ENCODE data around the gene TCEAL6.
"Not testable (repeated sequence)": the region's sequence is repeated elsewhere in the genome, so short reads cannot be mapped to it uniquely, and the experiment has no call there.

The TCEAL6 gene

DNA sequence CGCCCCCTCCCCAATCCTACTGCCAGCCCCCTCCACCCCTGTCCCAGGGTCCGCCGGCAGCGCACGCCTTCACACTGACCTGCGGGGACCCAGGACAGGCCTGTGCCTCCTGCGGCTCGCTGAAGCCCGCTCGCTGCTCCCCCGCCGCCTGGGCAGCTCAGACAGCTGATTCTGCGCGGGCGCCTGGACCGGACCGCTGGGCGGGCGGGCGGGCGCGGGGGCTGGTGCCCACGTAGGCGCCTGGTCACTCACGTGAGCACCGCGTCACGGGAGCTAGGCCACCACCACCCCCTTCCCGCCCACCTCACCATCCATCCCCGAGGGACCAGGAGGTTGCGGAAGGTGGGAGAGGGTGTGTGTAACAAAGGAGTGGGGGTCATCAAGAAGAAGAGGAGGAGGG lies at the start of gene TCEAL6:
Gene TCEAL6 (minus strand): TSS at position 208 of the 400 bp plus-strand sequence.
- DNase-seq = not testable (repeated sequence)

DNA sequence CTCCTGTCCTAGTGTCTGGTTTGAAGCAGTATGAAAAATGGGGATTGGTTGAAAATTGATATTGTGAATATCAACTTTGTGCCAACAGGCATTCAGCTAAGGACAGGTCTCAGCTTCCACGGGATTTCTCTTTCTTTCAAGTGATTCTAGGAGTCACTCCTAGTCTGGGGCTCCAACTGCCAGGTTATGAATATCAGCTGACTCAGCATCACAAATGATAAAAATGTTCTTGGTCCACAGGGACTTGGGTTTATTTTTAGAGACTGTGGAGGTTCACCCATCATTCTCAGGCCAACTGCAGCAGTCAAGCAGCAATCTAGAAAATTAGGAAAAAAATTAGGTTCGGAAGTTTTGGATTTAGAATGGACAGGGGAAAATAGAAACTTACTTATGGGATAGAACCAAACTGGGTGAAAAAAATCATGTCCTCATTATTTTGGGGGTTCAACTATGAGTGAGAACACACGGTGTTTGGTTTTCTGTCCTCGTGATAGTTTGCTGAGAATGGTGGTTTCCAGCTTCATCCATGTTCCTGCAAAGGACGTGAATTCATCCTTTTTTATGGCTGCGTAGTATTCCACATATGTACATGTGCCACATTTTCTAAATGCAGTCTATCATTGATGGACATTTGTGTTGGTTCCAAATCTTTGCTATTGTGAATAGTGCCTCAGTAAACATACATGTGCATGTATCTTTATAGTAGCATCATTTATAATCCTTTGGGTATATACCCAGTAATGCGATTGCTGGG lies 43.9 kb upstream of the TCEAL6 start:
- DNase-seq = no peak

GRCh38 chrX:102155806-102156179 lies 13.5 kb upstream of the TCEAL6 start, which contains the start of gene BEX5:
Gene BEX5, minus strand, starts transcription at chrX:102155977. Its CDS starts 1,712 bp downstream, at chrX:102154265.
- DNase-seq = peak; percentile 46 to 48

DNA sequence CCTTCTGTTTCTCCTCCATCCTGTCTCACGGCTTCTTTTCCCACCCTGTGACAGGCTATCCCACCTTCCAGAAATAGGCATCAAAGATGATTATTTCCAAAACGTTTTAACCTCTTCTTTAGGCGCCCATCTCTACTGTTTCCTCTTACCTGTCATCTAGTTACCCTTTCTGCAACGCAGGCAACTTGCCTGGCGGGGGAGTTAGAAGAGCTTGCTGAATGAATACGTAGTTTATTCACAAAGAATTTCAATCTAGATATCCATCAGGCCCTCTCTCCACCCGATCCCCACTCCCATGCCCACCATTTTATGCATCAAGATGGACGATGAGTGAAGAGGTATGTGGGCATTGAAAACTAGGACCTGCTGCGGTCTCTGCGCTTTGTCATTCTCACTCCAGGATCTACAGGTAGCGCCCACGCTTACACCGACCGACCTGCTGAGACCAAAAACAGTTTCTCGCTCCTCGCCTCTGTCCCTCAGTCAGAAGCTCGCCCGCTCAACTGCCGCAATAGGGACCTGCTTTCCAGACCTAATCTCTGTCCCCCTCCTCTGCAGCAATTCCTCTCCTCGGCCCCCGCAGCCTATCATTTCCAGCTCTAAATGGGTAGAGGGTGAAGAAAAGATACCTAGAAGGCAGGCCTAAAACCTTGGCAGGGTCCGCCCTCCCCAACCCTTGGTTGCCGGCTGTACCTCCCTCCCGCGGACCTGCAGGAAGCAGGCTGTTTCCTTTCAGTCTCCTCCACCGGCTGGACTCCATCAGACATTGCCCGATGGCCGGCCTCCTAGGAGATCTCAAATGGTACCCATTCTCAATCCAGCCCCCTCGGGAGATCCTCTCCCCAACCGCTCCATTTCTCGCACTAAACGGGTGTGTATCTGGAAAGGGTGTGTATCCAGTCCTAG lies 12.9 kb upstream of the TCEAL6 start:
- peak in 1 of 2 experiments; percentile 6 for DNase-seq

- DNase-seq = no peak
Observed at GRCh38 chrX:102154218-102154860, 12.1 kb upstream of the TCEAL6 start.

GRCh38 chrX:102141631-102142030 lies 650 bp downstream of the TCEAL6 start:
- not testable (repeated sequence) for DNase-seq

DNA sequence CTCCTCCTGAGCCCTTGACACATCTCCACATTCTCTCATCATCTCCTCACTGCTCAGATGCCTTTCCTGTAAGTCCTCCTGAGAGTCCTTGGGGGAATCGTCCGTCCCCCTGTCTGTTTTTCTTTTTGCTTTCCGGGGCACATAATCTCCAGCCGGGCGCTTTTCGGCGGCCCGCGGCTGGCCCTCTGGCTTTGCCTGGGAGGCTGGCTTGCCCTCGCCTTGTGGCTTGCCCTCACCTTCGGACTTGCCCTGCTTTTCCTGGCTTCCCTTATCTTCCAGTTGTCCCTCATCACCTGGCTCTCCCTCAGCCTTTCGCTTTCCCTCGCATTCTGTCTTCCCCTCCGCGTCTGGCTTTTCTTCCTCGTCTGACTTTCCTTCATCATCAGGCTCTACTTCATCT lies 1.4 kb downstream of the TCEAL6 start:
- DNase-seq = not testable (repeated sequence)

GRCh38 chrX:102138064-102138463 lies 4.2 kb downstream of the TCEAL6 start:
- DNase-seq = no peak

- no peak for DNase-seq
Observed at GRCh38 chrX:102129473-102129872, 12.8 kb downstream of the TCEAL6 start.

DNA sequence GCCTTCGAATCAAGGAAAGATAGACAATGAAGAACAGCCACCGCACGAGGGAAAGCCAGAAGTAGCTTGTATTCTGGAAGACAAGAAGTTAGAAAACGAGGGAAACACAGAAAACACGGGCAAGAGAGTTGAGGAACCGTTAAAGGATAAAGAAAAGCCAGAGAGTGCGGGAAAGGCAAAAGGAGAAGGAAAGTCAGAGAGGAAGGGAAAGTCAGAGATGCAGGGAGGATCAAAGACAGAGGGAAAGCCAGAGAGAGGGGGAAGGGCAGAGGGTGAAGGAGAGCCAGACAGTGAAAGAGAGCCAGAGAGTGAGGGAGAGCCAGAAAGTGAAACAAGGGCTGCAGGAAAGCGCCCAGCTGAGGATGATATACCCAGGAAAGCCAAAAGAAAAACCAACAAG lies 15.4 kb downstream of the TCEAL6 start:
- no peak for DNase-seq

- DNase-seq = not testable (repeated sequence)
Observed at GRCh38 chrX:102126080-102126818, 16.0 kb downstream of the TCEAL6 start.

DNA sequence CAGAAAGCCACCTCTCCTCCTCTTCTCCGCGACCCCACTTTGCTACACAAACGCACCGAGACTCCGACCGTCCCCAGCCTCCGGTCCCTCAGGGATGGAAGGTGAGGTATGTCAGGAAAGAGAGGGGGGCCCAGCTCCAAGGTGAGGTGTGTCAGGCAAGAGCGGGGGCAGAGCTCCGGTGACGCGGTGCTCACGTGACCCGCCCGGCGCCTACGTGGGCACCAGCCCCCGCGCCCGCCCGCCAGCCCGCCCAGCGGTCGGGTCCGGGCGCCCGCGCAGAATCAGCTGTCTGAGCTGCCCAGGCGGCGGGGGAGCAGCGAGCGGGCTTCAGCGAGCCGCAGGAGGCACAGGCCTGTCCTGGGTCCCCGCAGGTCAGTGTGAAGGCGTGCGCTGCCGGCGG lies 16.8 kb downstream of the TCEAL6 start, which contains the start of gene TCEAL2:
Gene TCEAL2 (plus strand): TSS at position 244 of the 400 bp plus-strand sequence. CDS start 1,152 bp downstream, outside the sequence.
- peak in 1 of 2 experiments; percentile 6 for DNase-seq

DNA sequence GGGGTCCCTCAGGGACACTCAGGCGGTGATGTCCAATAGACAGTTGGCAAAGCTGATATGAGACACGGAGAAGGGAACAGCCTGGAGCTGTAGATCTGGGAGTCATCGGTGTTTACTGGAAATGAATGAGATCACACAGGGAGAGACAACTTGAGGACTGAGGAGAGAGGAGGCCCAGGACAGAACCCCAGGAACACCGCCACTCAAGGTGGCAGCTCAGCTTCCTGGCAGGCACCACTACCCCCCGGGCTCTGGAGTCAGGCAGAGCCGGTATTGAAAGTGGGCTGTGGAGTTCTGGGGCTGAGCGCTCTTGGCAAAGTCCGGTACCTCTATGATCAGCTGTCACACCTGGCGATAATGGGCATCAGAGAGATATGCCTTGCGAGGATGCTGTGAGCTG lies 17.3 kb downstream of the TCEAL6 start:
- not testable (repeated sequence) for DNase-seq

DNA sequence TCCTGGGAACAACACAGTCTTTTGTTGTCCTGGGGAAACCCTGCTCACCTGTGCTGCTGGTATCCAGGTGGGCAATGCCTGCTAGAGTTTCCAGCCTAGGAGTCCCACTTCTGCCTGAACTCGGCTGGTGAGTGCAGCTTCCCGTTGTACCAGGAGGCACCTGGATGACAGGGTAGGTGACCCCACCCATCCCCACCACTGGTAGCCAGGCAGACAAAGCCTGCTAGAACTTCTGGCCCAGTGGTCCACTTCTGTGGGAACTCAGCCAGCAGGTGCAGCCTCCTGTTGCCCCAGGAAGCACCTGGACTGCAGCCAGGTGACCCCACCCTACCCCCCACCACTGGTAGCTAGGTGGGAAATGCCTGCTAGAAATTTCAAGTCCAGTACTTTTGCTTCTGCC lies 26.5 kb downstream of the TCEAL6 start:
- no peak for DNase-seq

DNA sequence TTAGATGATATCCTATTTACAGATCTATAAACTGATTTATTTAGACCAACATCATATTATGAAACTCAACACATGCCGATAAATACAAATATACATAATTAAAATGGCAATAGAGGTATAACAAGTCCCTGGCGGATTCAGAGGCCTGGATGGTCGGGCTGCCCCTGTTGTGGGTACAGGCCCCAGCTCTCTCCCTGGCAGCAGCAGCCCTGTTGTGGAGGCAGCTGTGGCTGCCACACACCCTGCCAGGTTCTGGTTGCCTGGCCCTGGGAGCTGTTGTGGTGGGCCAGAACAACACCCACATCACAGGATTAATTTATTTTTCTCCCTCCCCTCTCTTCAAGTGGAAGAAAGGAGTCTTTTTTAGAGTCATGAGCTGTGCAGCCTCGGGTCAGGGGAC lies 28.9 kb downstream of the TCEAL6 start:
- DNase-seq = no peak
